Activated naive CD4-positive, alpha-beta T cell treated with anti-CD3 and anti-CD28 coated beads for 36 hours (primary cell): ENCODE results near the gene CNTRL. TPM values are rescaled to one million over a fixed set of nuclear protein-coding genes. Genes with fewer than 3 reads are reported as not detected.

ENCODE experiments used
- CTCF ChIA-PET: fragments of 350-600 bp; sonication (Branson Sonifier 250); formaldehyde crosslinking; loops from one replicate; lab custom pipeline; 2021; ENCODE audit warnings: antibody characterized with exemption; lab: Charles Lee
- DNase-seq: peaks from one replicate; pipeline ENCODE4 v3.0.0-alpha.2; 2020
- H3K27ac Mint-ChIP-seq: one replicate; pipeline ENCODE4 v1.8.0; 2021; ENCODE audit warnings: mild to moderate bottlenecking, mixed read lengths
- H3K27me3 Mint-ChIP-seq: one replicate; pipeline ENCODE4 v1.8.0; 2021; ENCODE audit warnings: low read depth, mixed read lengths
- H3K36me3 Mint-ChIP-seq: one replicate; pipeline ENCODE4 v1.8.0; 2021; ENCODE audit warnings: low read depth, mixed read lengths
- H3K4me1 Mint-ChIP-seq: one replicate; pipeline ENCODE4 v1.8.0; 2021; ENCODE audit warnings: low read depth, mixed read lengths
- H3K4me3 Mint-ChIP-seq: one replicate; pipeline ENCODE4 v1.8.0; 2021; ENCODE audit warnings: mild to moderate bottlenecking, moderate library complexity, mixed read lengths
- H3K9me3 Mint-ChIP-seq: one replicate; pipeline ENCODE4 v1.8.0; 2021; ENCODE audit warnings: mixed read lengths
- intact Hi-C: fragments of 100-400 bp; cut with micrococcal nuclease; formaldehyde crosslinking; loops from one replicate; pipeline ENCODE4 v1.15.1; 2023
- total RNA-seq, 2 experiments: library from RNA; stranded (reverse); gene quantifications; one replicate each; pipeline ENCODE4 v1.2.3, GENCODE V29; 2021

Gene CNTRL
- total RNA-seq, 2 experiments from 2014 or later: 59.4 to 63.6 TPM

DNA sequence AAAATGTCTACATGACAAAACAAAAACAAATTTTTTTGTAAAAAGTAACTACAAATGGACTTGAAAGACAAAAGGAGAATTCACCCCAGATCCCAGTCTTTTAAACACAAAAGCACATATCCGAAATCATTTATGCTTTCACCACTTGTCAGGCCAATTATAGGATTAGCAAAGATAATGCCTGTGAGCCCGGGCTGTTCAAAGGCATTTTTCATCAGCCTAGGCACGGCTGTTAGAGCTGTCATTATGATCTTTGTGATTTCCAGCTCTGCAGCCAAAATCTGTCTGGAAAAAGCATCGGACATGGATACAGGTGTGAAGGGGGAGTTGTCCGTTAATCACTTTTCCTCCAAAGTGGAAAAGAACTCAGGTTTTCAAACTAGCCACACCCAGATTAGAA, 150.5 kb downstream of the CNTRL start:
- H3K27me3 Mint-ChIP-seq: no peaks in the 10 kb centered on the region
- DNase-seq: no peak
- no peaks in the 10 kb centered on the region for H3K36me3 Mint-ChIP-seq
- H3K4me1 Mint-ChIP-seq: no peaks in the 10 kb centered on the region
- H3K9me3 Mint-ChIP-seq: no peaks in the 10 kb centered on the region
- CTCF ChIA-PET: interaction anchor here (0.7 to 1.2 kb wide), 2 partner anchors 12 to 94 kb away, joined by 3 to 4 read pairs; no protein-coding TSS in a partner anchor
- no peak overlapping the region for H3K4me3 Mint-ChIP-seq
- no peak overlapping the region for H3K27ac Mint-ChIP-seq
- intact Hi-C loops: no loop called here

DNA sequence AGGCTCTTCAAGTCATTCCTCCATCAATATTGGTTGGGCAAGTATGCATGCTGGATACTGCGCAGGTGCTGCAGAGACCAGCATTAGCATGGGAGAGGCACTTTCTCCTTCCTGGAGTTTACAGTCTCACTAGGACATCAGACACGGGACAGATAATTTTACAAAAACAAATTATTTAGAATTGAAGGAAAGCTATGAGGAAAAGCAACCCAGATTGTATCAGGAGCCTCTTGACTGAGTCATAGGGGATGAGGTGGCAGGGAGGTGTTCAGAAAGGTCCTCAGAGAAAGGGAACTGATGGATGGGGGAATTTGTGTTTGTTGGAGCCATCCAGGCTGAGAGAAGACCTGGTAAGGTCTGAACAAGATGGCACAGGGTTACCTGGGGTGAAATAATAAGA, 151.4 kb downstream of the CNTRL start:
- Mint-ChIP-seq H3K4me1 (no peaks in the 10 kb centered on the region), H3K4me3 (no peak overlapping the region), H3K9me3 (no peaks in the 10 kb centered on the region), H3K36me3 (no peaks in the 10 kb centered on the region), H3K27me3 (no peaks in the 10 kb centered on the region), H3K27ac (no peak overlapping the region)
- DNase-seq: no peak
- intact Hi-C loops: no loop called here
- CTCF ChIA-PET: no interaction called here

Other genes starting within 250 kb of the CNTRL start
- 10 to 100 TPM; 62.1 to 63.5 TPM for gene PSMD5, start 232.0 kb upstream of the CNTRL start, total RNA-seq
- gene PHF19, start 197.8 kb upstream of the CNTRL start, total RNA-seq: 100 to 1,000 TPM; 289 to 295 TPM
- gene TRAF1, start 148.2 kb upstream of the CNTRL start, total RNA-seq: 10 to 100 TPM; 80.6 to 85.0 TPM
- gene C5, start 24.7 kb upstream of the CNTRL start, total RNA-seq: 1 to 10 TPM in 1 of 2 experiments, under 1 TPM in 1; 0.99 to 1.6 TPM
- gene RAB14, start 126.9 kb downstream of the CNTRL start, total RNA-seq: 10 to 100 TPM; 61.1 to 64.2 TPM
- 1 to 10 TPM; 1.1 to 1.2 TPM for gene GSN, start 193.2 kb downstream of the CNTRL start, total RNA-seq